ENCODE data around the gene NAGPA.

NAGPA gene

DNA sequence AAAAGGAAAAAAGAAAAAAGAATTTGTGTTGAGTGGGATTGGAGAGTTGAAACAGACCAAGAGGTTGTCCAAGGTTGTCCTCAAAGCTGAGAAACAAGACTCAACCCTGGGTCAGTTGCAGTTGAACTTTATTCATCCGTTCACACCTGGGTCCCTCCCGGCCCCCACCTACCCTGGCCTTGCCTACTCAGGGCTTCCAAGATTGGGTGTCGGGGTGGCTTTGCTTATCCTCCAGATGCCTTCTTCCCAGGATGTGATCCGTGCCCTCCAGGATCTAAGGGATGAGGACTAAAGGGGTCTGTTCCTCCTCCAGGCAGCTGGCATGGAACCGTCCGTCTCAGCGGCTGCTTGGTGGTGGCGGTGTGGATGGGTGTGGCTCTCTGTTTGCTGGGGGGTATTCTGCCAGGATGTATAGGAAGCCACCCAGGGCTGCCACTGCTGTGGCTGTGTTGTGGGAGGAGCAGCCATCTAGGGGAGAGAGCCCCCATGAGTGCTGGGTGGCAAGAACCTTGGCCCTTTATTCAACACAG lies 10.3 kb upstream of the NAGPA start:
- TF ChIP-seq ZFX (IDR thresholded peaks at IDR 0.05; ENCODE audit: borderline replicate concordance), result no peak
- TF ChIP-seq, protein P1, sequence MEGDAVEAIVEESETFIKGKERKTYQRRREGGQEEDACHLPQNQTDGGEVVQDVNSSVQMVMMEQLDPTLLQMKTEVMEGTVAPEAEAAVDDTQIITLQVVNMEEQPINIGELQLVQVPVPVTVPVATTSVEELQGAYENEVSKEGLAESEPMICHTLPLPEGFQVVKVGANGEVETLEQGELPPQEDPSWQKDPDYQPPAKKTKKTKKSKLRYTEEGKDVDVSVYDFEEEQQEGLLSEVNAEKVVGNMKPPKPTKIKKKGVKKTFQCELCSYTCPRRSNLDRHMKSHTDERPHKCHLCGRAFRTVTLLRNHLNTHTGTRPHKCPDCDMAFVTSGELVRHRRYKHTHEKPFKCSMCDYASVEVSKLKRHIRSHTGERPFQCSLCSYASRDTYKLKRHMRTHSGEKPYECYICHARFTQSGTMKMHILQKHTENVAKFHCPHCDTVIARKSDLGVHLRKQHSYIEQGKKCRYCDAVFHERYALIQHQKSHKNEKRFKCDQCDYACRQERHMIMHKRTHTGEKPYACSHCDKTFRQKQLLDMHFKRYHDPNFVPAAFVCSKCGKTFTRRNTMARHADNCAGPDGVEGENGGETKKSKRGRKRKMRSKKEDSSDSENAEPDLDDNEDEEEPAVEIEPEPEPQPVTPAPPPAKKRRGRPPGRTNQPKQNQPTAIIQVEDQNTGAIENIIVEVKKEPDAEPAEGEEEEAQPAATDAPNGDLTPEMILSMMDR (IDR thresholded peaks at IDR 0.05), result no peak
- no peak overlapping the region for H3K27ac ChIP-seq

DNA sequence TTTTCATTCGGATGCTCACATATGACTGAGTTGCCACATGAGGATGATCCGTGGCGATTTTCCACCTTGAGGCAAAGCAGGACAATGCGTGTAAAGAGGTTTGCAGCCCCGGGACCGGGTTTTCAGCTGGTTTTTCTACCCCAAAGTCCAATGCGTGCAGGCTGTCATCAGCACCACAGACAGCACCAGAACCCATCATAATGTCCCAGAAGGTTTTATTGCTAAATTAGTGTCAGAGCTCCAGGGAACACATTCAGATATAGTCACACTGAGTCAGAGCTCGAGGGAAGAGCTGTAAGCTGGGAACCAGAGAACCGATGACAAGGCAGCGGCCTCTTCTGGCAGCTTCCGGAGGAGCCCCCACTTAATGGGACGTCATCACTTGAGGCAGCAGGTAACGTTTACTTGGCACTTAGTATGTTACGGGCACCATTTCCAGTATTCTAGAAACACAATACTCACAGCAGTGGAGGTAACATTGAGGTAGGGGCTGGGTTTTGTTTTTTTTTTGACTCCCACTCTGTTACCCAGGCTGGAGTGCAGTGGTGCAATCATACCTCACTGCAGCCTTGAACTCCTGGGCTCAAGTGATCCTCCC lies 8.9 kb upstream of the NAGPA start:
- no peak overlapping the region for H3K27ac ChIP-seq
- TF ChIP-seq, protein P1 (IDR thresholded peaks at IDR 0.05), result no peak
- no peak for TF ChIP-seq ZFX (IDR thresholded peaks at IDR 0.05; ENCODE audit: borderline replicate concordance)

DNA sequence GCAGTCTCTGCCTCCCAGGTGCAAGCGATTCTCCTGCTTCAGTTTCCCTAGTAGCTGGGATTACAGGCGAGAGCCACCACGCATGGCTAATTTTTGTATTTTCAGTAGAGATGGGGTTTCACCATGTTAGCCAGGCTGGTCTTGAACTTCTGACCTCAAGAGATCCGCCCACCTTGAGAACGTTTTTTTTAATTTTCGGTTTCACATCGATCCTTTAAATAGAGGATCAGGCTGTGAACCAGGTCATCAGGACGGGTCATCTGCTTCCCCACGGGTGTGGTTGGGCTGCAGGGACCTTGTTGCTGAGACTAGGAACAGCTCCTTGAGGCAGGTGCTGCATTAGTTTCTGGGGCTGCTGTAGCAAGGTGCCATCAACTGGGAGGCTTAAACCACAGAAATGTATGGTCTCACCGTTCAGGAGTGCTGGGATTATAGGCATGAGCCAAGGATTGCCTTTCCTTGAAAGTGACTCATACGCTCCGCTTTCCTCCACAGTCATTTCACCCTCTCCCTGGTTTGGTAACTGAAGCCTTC lies 7.9 kb upstream of the NAGPA start:
- no peak for TF ChIP-seq ZFX (IDR thresholded peaks at IDR 0.05; ENCODE audit: borderline replicate concordance)
- TF ChIP-seq, protein P1 (IDR thresholded peaks at IDR 0.05), result no peak
- H3K27ac ChIP-seq, result no peak overlapping the region

DNA sequence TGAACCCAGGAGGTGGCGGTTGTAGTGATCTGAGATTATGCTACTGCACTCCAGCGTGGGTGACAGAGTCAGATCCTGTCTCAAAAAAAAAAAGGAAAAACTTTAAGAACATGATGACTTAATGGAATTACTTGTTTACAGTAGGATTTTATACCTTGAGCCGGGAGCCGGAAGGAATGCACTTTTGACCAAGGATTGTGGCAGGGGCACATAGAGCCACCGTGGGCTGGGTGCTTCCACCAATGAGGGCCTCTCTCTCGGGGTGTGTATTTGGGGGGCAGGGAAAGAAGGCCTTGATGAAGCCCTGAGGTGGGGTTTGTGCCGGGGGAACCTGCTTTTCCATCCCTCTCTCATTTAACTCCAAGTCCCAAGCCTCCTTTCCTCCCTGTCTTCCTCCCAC lies 6.7 kb upstream of the NAGPA start:
- TF ChIP-seq ZFX (IDR thresholded peaks at IDR 0.05; ENCODE audit: borderline replicate concordance), result no peak
- TF ChIP-seq, protein P1 (IDR thresholded peaks at IDR 0.05), result no peak
- no peak overlapping the region for H3K27ac ChIP-seq

DNA sequence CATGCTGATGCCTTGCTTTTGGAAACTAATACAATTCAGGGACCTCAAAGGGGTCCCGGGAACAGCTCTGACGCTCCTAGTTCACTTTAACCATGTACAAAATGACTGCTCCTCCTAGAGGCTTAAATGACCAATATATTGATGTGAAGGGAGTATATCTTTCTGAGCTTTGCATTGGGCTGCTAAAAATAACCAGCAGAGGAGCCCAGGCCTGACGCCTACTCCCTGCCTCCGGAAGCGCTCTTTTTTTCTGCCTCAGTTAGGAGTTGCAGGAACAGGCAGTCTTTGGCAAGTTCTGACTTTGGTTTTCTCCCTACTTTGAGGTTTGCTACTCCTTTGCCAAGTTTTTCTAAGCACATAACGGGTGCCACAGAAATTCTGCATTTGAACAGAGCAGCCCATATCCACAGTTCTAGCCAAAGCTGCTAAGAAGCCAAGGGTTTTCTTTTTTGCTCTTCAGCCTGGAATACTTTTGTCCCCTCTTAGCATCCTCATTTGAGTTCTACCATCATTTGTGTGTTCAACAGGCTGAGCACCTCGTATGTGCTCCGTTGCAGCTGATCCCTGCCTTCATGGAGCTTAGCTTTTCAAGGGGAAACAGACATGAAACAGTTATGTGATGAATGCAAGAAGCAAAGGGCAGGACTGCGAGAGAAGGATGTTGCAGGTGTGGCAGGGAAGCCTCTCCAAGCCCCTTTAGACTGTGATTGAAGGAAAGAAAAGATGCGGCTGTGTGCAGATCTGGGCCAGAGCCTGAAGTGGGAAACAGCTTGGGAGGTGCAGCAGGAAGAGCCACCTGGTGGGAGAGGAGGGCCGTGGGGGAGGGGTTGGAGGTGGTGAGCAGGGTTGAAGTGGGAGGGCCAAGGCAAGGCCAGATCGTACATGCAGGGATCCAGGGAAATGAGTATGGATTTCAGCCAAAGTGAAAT lies 2.8 kb upstream of the NAGPA start:
- TF ChIP-seq ZFX (IDR thresholded peaks at IDR 0.05; ENCODE audit: borderline replicate concordance), result no peak
- TF ChIP-seq, protein P1 (IDR thresholded peaks at IDR 0.05), result no peak
- H3K27ac ChIP-seq, result no peak overlapping the region

DNA sequence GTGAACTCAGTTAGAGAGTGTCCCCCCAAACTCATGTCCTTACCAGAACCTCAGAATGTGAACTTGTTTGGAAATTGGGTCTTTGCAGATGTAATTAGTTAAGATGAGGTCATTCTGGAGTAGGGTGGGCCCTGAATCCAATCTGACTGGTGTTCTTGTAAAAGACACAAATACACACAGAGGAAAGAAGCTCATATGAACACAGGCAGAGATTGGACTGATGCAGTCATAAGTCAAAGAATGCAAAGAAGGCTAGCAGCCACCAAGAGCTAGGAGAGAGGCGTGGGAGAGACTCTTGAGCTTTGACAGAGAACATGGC lies 2.1 kb upstream of the NAGPA start:
- TF ChIP-seq, protein P1 (IDR thresholded peaks at IDR 0.05), result no peak
- no peak for TF ChIP-seq ZFX (IDR thresholded peaks at IDR 0.05; ENCODE audit: borderline replicate concordance)
- no peak overlapping the region for H3K27ac ChIP-seq

DNA sequence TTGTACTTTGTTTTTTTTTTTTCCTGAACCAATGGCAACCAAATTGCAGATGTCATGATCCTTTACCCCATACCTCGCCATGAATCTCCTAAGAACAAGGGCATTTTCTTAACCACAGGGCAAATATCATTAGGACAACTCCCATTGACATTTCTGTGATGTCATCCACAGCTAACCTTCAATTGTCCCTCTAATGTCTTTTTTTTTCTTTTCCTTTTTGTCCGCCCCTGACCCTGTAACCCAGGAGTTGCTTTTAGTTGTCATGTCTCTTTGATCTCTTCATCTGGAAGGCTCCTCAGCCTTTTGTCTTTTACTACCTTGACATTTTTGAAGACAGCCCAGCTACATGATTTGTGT lies 410 bp upstream of the NAGPA start:
- peak overlapping the region; percentile 67; the same call in 1 of the 2 replicates for H3K27ac ChIP-seq
- TF ChIP-seq ZFX (IDR thresholded peaks at IDR 0.05; ENCODE audit: borderline replicate concordance), result no peak
- TF ChIP-seq, protein P1 (IDR thresholded peaks at IDR 0.05), result no peak
